Nephron (organoid): Measurements from ENCODE around the gene INPP1.
A peak's percentile ranks its signal among the peaks of the same experiment; 100 is the strongest.
"Not testable (repeated sequence)": the region's sequence is repeated elsewhere in the genome, so short reads cannot be mapped to it uniquely, and the experiment has no call there.

Source experiments
- H3K27ac Mint-ChIP-seq, 3 experiments: 2 replicates each; pipeline ENCODE4 v1.8.0; 2020; ENCODE audit warnings: mixed read lengths in 3 of 3, mild to moderate bottlenecking in 2 of 3, moderate library complexity in 1 of 3
- H3K27me3 Mint-ChIP-seq: 2 replicates; pipeline ENCODE4 v1.8.0; 2021; ENCODE audit warnings: low read depth, mild to moderate bottlenecking, moderate library complexity, mixed read lengths
- H3K36me3 Mint-ChIP-seq: 2 replicates; pipeline ENCODE4 v1.8.0; 2020; ENCODE audit warnings: low read depth, mixed read lengths
- H3K4me1 Mint-ChIP-seq: 2 replicates; pipeline ENCODE4 v1.8.0; 2020; ENCODE audit warnings: mixed read lengths
- H3K4me3 Mint-ChIP-seq, 3 experiments: 2 replicates each; pipeline ENCODE4 v1.8.0; 2020; ENCODE audit warnings: mild to moderate bottlenecking in 3 of 3, mixed read lengths in 3 of 3, moderate library complexity in 2 of 3
- H3K9me3 Mint-ChIP-seq: 2 replicates; pipeline ENCODE4 v1.8.0; 2020; ENCODE audit warnings: mixed read lengths
- TF ChIP-seq, protein P1 (sequence below), 3 experiments: fragments of 200-600 bp; sonication (generic); IDR thresholded peaks; one replicate each; pipeline ENCODE4 v1.5.0; 2021; ENCODE audit warnings: antibody characterized with exemption in 3 of 3; ENCODE audit not compliant: unreplicated experiment in 3 of 3

INPP1 gene

DNA sequence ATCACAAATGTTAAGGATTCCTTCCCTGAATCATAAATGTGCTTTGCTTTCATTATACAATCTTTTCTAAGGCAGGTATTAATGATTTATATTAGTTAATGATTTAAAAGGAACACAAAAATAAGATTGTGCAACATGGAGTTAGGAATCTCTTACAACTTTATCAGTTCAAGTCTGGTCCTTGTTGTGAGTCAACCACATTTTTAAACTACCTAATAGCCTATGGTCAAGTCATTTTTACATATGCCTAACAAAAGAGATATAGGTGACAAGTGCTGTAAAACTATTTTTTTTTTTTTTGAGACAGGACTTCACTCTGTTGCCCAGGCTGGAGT, 8.2 kb upstream of the INPP1 start:
- H3K9me3 Mint-ChIP-seq = no peaks in the 10 kb centered on the region
- no peak overlapping the region for H3K27ac Mint-ChIP-seq
- H3K4me3 Mint-ChIP-seq = no peak overlapping the region
- TF ChIP-seq, protein P1, sequence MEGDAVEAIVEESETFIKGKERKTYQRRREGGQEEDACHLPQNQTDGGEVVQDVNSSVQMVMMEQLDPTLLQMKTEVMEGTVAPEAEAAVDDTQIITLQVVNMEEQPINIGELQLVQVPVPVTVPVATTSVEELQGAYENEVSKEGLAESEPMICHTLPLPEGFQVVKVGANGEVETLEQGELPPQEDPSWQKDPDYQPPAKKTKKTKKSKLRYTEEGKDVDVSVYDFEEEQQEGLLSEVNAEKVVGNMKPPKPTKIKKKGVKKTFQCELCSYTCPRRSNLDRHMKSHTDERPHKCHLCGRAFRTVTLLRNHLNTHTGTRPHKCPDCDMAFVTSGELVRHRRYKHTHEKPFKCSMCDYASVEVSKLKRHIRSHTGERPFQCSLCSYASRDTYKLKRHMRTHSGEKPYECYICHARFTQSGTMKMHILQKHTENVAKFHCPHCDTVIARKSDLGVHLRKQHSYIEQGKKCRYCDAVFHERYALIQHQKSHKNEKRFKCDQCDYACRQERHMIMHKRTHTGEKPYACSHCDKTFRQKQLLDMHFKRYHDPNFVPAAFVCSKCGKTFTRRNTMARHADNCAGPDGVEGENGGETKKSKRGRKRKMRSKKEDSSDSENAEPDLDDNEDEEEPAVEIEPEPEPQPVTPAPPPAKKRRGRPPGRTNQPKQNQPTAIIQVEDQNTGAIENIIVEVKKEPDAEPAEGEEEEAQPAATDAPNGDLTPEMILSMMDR (IDR thresholded peaks at IDR 0.05; ENCODE audit: unreplicated experiment in 3 of 3) = no peak
- no peaks in the 10 kb centered on the region for H3K27me3 Mint-ChIP-seq
- H3K36me3 Mint-ChIP-seq = no peaks in the 10 kb centered on the region
- no peaks in the 10 kb centered on the region for H3K4me1 Mint-ChIP-seq

DNA sequence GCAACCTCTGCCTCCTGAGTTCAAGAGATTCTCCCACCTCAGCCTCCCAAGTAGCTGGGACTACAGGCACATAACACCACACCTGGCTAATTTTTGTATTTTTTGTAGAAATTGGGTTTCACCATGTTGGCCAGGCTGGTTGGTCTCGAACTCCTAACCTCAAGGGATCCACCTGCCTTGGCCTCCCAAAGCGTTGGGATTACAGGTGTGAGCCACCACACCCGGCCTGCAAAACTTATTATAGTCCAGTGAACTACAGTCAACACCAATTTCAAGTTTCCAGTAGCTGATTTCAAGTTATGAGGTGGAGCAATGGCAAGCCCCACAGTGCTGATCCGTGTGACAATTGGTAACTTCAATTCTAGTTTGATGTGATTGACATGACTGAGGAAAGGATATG, 7.8 kb upstream of the INPP1 start:
- H3K27ac Mint-ChIP-seq, H3K9me3 Mint-ChIP-seq, H3K36me3 Mint-ChIP-seq, H3K4me3 Mint-ChIP-seq, H3K27me3 Mint-ChIP-seq, H3K4me1 Mint-ChIP-seq: not testable (repeated sequence)

DNA sequence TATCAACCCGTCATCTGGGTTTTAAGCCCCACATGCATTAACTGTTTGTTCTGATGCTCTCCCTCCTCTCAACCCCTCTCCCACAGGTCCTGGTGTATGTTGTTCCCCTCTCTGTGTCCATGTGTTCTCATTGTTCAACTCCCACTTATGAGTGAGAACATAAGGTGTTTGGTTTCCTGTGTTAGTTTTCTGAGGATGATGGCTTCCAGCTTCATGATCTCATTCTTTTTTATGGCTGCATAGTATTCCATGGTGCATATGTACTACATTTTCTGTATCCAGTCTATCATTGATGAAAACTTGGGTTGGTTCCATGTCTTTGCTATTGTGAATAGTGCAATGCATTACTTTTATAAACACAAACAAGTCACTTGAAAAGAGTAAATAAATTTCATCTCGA, 7.0 kb upstream of the INPP1 start:
- H3K27me3 Mint-ChIP-seq = no peaks in the 10 kb centered on the region

DNA sequence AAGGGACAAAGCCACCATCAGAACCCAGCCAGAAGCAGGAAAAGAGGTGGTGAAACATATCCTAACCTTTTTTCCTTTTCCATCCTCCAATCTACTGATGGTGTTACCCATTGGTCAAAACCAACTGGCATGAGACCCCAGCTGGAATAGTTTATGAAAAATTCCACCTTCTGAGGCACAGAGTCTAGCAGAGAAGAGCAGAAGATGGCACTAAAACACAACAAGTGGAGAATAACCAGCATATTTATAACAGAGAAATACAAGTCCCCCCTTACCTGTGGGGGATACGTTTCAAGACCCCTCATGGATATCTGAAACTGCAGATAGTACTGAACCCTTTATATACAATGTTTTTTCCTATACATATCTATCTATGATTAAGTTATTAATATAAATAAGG, 4.9 kb upstream of the INPP1 start:
- H3K27ac Mint-ChIP-seq = no peak overlapping the region
- no peak overlapping the region for H3K4me3 Mint-ChIP-seq
- TF ChIP-seq, protein P1 (IDR thresholded peaks at IDR 0.05; ENCODE audit: unreplicated experiment in 3 of 3) = no peak
- peaks cover 5% of the 10 kb centered on the region for H3K4me1 Mint-ChIP-seq
- H3K27me3 Mint-ChIP-seq = no peaks in the 10 kb centered on the region
- H3K36me3 Mint-ChIP-seq = no peaks in the 10 kb centered on the region
- H3K9me3 Mint-ChIP-seq = no peaks in the 10 kb centered on the region

More for the DNA sequence above, 7.0 kb upstream of the INPP1 start:
- Mint-ChIP-seq H3K4me1 (no peaks in the 10 kb centered on the region), H3K9me3 (no peaks in the 10 kb centered on the region), H3K36me3 (no peaks in the 10 kb centered on the region), H3K4me3 (no peak overlapping the region), H3K27ac (no peak overlapping the region)
- TF ChIP-seq, protein P1 (IDR thresholded peaks at IDR 0.05; ENCODE audit: unreplicated experiment in 3 of 3) = no peak

DNA sequence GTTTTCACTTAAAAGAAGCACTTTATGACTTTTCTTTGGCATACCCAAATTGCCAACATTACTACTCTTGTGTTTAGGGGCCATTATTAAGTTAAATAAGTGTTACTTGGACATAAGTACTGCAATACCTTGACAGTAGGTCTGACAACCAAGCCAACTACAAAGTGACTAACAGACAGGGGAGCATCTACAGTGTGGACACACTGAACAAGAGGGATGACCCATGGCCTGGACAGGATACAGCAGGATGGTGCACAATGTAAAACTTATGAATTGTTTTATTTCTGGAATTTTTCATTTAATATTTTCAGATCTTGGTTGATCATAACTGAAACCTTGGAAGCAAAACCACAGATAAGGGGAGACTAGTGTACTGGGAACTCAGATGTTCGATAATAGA, 4.0 kb upstream of the INPP1 start:
- no peaks in the 10 kb centered on the region for H3K27me3 Mint-ChIP-seq
- H3K4me1 Mint-ChIP-seq = peaks cover 7% of the 10 kb centered on the region
- no peak overlapping the region for H3K4me3 Mint-ChIP-seq
- no peak overlapping the region for H3K27ac Mint-ChIP-seq
- no peaks in the 10 kb centered on the region for H3K36me3 Mint-ChIP-seq
- TF ChIP-seq, protein P1 (IDR thresholded peaks at IDR 0.05; ENCODE audit: unreplicated experiment in 3 of 3) = no peak
- no peaks in the 10 kb centered on the region for H3K9me3 Mint-ChIP-seq

DNA sequence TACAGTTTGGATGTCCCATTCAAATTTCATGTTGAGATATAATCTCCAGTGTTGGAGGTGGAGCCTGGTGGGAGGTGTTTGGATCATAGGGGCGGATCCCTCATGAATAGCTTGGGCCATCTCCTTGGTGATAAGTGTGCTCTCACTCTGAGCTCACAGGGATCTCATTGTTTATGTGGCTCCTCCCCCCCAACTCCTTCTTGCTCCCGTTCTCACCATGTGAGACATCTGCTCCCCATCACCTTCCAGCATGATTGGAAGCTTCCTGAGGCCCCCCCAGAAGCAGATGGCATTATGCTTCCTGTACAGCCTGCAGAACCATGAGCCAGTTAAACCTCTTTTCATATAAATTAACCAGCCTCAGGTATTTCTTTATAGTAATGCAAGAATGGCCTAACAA, 3.0 kb upstream of the INPP1 start:
- no peaks in the 10 kb centered on the region for H3K27me3 Mint-ChIP-seq
- no peak overlapping the region for H3K4me3 Mint-ChIP-seq
- peaks cover 11% of the 10 kb centered on the region for H3K4me1 Mint-ChIP-seq
- TF ChIP-seq, protein P1 (IDR thresholded peaks at IDR 0.05; ENCODE audit: unreplicated experiment in 3 of 3) = no peak
- H3K9me3 Mint-ChIP-seq = no peaks in the 10 kb centered on the region
- no peaks in the 10 kb centered on the region for H3K36me3 Mint-ChIP-seq
- no peak overlapping the region for H3K27ac Mint-ChIP-seq

DNA sequence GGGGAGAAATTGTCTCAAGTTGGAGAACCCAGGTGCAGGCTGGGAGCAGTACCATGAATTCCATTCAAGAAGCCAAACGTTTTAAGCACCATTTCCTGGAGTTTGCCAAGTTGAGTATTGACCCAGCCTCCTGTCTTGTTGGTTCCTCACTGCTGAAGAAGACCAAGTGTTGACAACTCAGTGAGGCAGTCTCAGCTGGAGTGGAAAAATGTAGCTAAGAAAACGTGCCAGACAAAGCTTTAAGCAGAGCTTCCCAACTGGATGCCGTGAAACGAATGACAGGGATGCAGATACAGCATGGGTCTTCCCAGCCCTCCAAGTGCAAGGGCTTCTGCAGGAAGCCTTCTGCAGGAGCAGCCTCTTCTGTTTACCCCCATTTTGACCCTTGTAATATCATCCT, 778 bp upstream of the INPP1 start:
- Mint-ChIP-seq H3K4me3 (peak overlapping the region; percentile 86 to 97 (median 97)), H3K27ac (peak overlapping the region in 2 of 3 experiments; percentile 83 to 95), H3K27me3 (no peaks in the 10 kb centered on the region), H3K4me1 (peaks cover 11% of the 10 kb centered on the region), H3K9me3 (no peaks in the 10 kb centered on the region), H3K36me3 (no peaks in the 10 kb centered on the region)
- TF ChIP-seq, protein P1 (IDR thresholded peaks at IDR 0.05; ENCODE audit: unreplicated experiment in 3 of 3) = no peak
